Fibroblast of pulmonary artery (primary cell): ENCODE data around the gene HIVEP3.
A peak's percentile ranks its signal among the peaks of the same experiment; 100 is the strongest.

ENCODE experiments used
- DNase-seq: peaks from one replicate; pipeline ENCODE4 v3.0.0-alpha.2; 2010; ENCODE audit warnings: low read depth
- H3K4me3 ChIP-seq: replicated peaks from 2 replicates; pipeline ENCODE4 v1.5.1; 2011; ENCODE audit warnings: low read depth, mild to moderate bottlenecking, control low read depth, low read length, moderate library complexity
- CTCF ChIP-seq: IDR thresholded peaks from 2 replicates; pipeline ENCODE4 v1.5.1; 2011; ENCODE audit warnings: mild to moderate bottlenecking, control low read depth, low read length, inconsistent platforms; ENCODE audit errors: missing control alignments

HIVEP3 gene

GRCh38 chr1:41764656-41765055 lies 154.1 kb downstream of the HIVEP3 start:
- DNase-seq, result no peak
- H3K4me3 ChIP-seq, result no peak overlapping the region
- TF ChIP-seq CTCF, result no peak

GRCh38 chr1:41762777-41763176 lies 155.9 kb downstream of the HIVEP3 start:
- H3K4me3 ChIP-seq, result no peak overlapping the region
- TF ChIP-seq CTCF, result no peak
- DNase-seq, result no peak

GRCh38 chr1:41762251-41762650 lies 156.5 kb downstream of the HIVEP3 start:
- no peak for DNase-seq
- no peak for TF ChIP-seq CTCF
- H3K4me3 ChIP-seq, result no peak overlapping the region

- no peak for TF ChIP-seq CTCF
- no peak overlapping the region for H3K4me3 ChIP-seq
- peak; percentile 95 for DNase-seq
These were observed 159.7 kb downstream of the HIVEP3 start for GRCh38 chr1:41758904-41759548.

GRCh38 chr1:41758500-41758899 lies 160.2 kb downstream of the HIVEP3 start:
- peak; percentile 71 for DNase-seq
- no peak for TF ChIP-seq CTCF
- no peak overlapping the region for H3K4me3 ChIP-seq

GRCh38 chr1:41754540-41754939 lies 164.2 kb downstream of the HIVEP3 start:
- no peak overlapping the region for H3K4me3 ChIP-seq
- no peak for DNase-seq
- TF ChIP-seq CTCF, result no peak

- no peak for DNase-seq
- TF ChIP-seq CTCF, result no peak
- H3K4me3 ChIP-seq, result no peak overlapping the region
These were observed 166.1 kb downstream of the HIVEP3 start for GRCh38 chr1:41752514-41753170.
